Right ventricle myocardium superior (tissue), 1 donor: ENCODE measurements around the gene C1orf53. TPM values are rescaled to one million over a fixed set of nuclear protein-coding genes. Genes with fewer than 3 reads are reported as not detected.
A peak's percentile ranks its signal among the peaks of the same experiment; 100 is the strongest.

ENCODE experiments used
- ATAC-seq: fragments of 200-7000 bp; cut with Tn5 transposase; one replicate; pipeline ENCODE4 v1.9.1; 2020; ENCODE audit warnings: mild to moderate bottlenecking; ENCODE audit not compliant: poor library complexity
- DNase-seq: peaks from one replicate; pipeline ENCODE4 v3.0.0-alpha.2; 2020
- intact Hi-C: fragments of 100-400 bp; cut with DNase I; formaldehyde crosslinking; loops from one replicate; pipeline ENCODE4 v1.11.2; 2022
- total RNA-seq: library from RNA; stranded (reverse); fragmentation: NEBNext Ultra II Directional; extraction: Animal tissue kit (Norgen Biotek cat#: 25700); gene quantifications from one replicate; pipeline ENCODE4 v1.2.1, GENCODE V29; 2021
- donor health status: DM: no; HTN: yes; CAD: no; lungs with severe emphysema.

C1orf53 gene
- total RNA-seq, 1 donor from 2014 or later: 6.2 TPM

- intact Hi-C loops: no loop called here
Observed at GRCh38 chr1:197904126-197904787, 1.8 kb downstream of the C1orf53 start.

GRCh38 chr1:197905699-197906351 is 3.4 kb downstream of the C1orf53 start:
- ATAC-seq (no peak), DNase-seq (no peak)
- intact Hi-C loops: no loop called here

More at GRCh38 chr1:197904126-197904787, 1.8 kb downstream of the C1orf53 start:
- ATAC-seq (no peak), DNase-seq (no peak)

- ATAC-seq (no peak), DNase-seq (no peak)
- intact Hi-C loops: no loop called here
Observed at GRCh38 chr1:197907846-197908616, 5.6 kb downstream of the C1orf53 start.

GRCh38 chr1:197908716-197909220 is 6.3 kb downstream of the C1orf53 start:
- intact Hi-C loops: no loop called here
- ATAC-seq (no peak), DNase-seq (no peak)

GRCh38 chr1:197909384-197909783 is 7.0 kb downstream of the C1orf53 start:
- intact Hi-C loops: no loop called here
- DNase-seq: no peak
- ATAC-seq: no peak

GRCh38 chr1:197910120-197910991 is 7.9 kb downstream of the C1orf53 start:
- ATAC-seq (no peak), DNase-seq (no peak)
- intact Hi-C loops: no loop called here

- DNase-seq: no peak
- no peak for ATAC-seq
Observed at GRCh38 chr1:197911111-197911856, 8.9 kb downstream of the C1orf53 start.

GRCh38 chr1:197911857-197912696 is 9.6 kb downstream of the C1orf53 start:
- ATAC-seq (no peak), DNase-seq (no peak)
- intact Hi-C loops: no loop called here

More at GRCh38 chr1:197911111-197911856, 8.9 kb downstream of the C1orf53 start:
- intact Hi-C loops: no loop called here

- intact Hi-C loops: no loop called here
- no peak for ATAC-seq
- DNase-seq: no peak
Observed at GRCh38 chr1:197912739-197913494, 10.5 kb downstream of the C1orf53 start.

- DNase-seq: no peak
- intact Hi-C loops: no loop called here
- ATAC-seq: no peak
Observed at GRCh38 chr1:197913495-197914276, 11.3 kb downstream of the C1orf53 start.

- intact Hi-C loops: no loop called here
- ATAC-seq: no peak
- DNase-seq: no peak
Observed at GRCh38 chr1:197914510-197914909, 12.1 kb downstream of the C1orf53 start.

GRCh38 chr1:197915260-197915861 is 12.9 kb downstream of the C1orf53 start:
- intact Hi-C loops: no loop called here

GRCh38 chr1:197915862-197916499 is 13.6 kb downstream of the C1orf53 start:
- intact Hi-C loops: no loop called here
- peak; percentile 75 for ATAC-seq
- peak; percentile 70 for DNase-seq

More at GRCh38 chr1:197915260-197915861, 12.9 kb downstream of the C1orf53 start:
- no peak for DNase-seq
- no peak for ATAC-seq

GRCh38 chr1:197916500-197916983 is 14.1 kb downstream of the C1orf53 start:
- intact Hi-C loops: no loop called here
- DNase-seq: no peak
- ATAC-seq: no peak
